Fibroblast of skin of scalp (primary cell): ENCODE measurements around the gene VWA5A.

Experiments
- DNase-seq: peaks from one replicate; pipeline ENCODE4 v3.0.0-alpha.2; 2013

VWA5A gene

DNA sequence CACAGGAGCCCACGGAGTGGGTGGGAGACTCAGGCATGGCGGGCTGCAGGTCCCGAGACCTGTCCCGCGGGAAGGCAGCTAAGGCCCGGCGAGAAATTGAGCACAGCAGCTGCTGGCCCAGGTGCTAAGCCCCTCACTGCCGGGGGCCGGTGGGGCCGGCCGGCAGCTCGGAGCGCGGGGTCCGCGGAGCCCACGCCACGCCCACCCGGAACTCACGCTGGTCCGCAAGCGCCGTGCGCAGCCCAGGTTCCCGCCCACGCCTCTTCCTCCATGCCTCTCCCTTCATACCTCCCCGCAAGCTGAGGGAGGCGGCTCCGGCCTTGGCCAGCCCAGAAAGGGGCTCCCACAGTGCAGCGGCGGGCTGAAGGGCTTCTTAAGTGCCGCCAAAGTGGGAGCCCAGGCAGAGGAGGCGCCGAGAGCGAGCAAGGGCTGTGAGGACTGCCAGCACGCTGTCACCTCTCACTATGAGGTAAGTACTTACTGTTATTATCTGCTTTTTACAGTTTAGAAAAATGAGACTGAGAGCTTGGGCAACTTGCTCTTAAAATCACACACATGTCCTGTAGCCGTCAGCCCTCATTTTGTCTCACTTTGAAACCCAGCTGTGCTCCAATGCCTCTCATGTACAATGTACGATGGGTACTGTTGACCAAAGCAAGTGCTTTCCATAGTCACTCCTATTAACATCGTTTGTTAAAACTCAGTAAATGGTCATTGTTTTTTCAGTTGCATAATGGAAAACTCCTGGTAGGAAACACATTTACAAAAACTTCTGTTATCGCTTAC lies 55.7 kb downstream of the VWA5A start:
- no peak for DNase-seq

DNA sequence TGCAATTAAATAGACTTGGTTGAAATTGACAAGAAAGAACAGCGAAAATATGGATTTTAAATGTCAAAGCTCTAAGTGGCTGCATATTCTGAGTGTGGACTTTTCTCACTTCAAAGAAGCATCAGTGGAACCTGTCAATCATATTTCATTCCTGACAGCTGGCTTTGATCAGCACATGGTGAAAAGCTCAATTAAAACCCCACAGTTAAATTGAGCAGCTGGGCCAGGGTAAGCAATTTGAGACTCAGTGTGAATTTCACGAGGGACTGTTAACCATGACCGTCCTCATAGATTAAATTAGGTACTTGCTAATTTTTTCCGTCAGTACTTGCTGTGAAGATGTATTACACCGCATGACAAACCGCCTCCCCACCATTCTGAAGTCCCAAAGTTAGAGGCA lies 56.9 kb downstream of the VWA5A start:
- DNase-seq, result no peak

- no peak for DNase-seq
Observed at GRCh38 chr11:124172599-124172998, 57.3 kb downstream of the VWA5A start.

DNA sequence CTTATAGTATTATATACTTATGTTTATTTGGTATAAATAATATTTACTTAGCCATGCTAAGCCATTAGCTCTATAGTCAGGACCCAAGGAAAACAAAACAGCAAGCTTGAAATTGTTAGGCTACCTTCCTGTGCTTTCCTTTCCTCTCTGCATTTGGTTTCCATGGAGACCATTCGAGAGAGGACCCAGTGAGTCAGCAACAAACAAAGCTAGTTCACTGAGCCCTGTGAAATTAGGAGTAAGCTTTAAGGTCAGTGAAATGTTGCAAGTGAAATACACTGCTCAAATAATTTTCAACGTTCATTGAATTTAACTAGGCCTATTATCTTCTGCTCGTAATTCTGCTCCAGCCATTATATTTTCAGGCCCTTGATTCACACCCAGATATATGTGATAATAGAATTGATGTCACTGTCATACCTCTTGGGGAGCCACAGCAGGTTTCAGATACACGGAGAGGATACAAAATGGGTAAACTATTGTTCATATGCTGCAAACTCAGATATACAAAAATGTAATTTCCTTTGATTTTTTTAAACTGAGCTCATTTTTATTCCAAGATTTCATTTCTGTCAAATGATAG lies 58.8 kb downstream of the VWA5A start:
- peak; percentile 66 for DNase-seq

DNA sequence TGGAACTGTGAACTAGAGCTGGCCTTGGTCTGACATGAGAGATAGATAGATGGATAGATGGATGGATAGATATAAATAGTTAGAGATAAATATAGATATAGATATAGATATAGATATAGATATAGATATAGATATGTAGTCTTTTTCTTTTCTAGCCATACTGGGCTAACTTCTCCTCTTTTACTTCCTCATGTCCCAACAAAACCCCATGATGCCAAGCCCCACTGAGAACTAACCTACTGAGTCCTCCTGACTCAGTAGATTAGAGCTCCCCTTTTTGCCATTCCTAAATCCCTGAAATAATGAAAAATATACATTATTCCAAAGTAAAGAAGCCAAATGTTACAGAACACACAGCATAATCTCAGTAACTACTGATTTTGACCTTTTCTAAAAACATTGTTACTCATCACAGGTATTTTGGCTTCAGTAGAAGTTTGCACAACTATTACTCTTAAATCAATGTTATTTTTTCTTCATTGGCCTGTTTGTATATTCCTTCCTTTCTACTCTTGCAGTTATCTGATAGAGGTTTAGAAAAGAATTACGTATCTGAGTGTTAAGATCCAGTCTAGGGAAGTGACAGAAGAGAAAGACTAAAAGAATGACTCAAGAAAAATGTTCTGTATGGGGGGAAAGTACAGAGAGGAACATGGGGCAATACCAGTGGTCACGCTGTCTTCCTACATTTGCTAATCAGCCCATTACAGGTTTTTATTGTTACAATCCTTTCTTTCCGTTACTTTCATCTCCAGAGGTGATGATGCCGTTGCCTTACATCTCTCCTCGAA lies 61.9 kb downstream of the VWA5A start:
- DNase-seq, result no peak

DNA sequence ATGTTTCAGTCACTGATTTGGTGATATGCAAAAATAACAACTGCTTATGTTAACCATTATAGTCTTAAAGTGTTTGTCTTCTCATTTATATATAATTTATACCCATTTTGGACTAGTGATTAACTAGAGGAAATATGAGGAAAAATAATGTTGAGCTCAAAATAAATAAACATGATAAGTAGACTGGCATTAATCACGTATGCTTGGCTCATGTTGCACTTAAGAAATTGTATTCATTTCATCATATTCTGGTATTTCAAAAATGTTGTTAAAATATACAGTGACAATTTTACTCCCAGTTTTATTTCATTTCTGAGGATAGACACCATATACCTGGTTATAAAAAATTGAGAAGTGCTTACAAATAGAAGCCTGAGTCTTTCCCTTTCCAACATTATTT lies 64.1 kb downstream of the VWA5A start:
- no peak for DNase-seq

DNA sequence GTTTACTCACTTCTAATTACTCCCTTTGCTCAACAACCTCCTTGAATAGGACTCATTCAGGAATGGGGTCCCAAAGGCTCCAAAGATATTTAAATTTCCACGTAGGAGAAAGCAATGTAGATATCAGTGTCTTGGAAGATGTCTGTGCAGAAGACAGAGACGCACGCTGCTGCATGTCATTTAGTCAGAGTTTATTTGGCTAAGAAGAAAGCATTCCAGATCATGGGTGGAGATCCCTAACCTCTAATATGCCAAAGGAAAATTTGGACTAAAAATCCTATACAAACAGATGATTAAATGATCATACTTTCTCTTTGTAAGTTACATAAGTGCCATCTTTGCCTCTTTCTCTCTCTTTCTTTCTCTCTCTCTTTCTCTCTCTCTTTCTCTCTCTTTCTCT lies 67.8 kb downstream of the VWA5A start, which contains the start of gene OR10D3:
Gene OR10D3 (plus strand): TSS at position 278 of the 400 bp plus-strand sequence. CDS start 1,925 bp downstream, outside the sequence.
- DNase-seq, result no peak

GRCh38 chr11:124190298-124191139 lies 75.3 kb downstream of the VWA5A start:
- no peak for DNase-seq

DNA sequence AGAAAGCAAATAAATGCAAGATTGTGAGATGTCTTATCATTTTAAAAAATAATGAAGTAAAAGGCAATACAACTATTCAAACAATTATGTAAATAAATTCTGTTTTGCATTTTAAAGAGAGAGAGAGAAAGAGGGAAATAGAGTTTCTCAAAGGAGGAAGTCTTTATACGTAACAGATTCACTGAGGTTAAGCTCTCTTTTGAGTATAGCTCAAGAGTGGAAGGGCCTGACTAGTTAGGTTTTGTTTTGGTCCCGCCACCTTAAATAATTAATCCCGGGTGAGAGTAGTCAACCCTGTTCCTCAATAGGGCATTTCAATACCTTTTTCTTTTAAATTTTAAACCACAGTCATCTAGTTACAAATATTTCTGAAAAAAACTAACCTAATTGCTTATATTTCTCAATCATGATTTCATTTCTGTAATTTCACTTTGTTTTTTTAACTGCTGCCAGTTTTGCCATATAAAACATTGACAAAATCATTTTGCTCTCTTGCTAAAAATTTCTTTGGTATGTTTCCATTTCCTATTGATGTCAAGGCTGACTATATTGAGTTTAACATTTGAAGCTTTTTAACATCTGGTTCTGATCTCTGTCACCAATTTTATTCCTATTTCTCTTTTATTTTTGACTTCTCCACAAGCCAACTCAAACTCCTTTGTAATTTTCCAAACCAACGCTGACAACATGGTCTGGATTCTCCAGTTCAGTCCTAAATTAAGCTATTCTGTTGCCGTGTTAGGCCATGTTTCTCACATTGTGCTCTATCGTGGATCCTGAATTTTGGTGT lies 78.2 kb downstream of the VWA5A start:
- peak; percentile 16 for DNase-seq

DNA sequence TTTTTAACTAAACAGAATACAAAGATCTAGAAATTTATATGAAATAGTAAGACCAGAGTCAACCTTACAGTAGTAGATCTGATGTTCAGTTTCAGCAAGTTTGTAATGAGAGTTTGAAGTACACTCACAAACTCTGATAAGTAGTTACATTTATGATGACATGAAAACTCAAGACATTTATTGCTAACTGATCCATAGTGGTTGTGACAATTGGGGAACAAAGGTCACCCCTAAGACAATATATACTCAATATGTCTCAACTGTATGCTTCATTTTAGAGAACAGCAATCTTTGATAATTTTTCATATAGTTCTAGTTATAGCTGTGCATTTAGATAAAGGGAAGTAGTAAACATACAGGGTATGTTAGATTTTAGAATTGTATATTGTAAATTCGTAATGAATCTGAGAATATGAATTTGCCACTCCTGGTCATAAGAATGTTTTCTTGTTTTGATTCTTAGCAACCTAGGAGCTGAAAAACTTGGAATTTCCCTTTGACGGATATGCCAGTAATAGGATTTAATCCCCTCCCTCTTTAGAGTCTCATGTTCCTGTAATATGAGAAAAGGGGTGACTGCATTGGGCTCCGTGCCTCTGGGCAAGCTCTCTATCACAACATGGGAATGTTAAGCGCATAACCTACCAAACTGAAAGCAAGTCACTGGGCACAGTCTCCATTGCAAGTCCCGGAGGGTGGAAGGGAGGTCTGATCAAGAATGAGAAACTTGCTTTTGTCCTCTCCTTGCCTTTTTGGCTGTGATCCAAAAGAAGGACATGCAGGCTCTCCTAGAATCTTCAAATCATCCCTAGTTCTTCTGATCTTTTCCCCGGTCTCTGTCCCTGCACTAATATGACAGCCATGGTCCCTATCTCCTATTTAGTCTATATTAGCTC lies 79.3 kb downstream of the VWA5A start:
- DNase-seq, result no peak

DNA sequence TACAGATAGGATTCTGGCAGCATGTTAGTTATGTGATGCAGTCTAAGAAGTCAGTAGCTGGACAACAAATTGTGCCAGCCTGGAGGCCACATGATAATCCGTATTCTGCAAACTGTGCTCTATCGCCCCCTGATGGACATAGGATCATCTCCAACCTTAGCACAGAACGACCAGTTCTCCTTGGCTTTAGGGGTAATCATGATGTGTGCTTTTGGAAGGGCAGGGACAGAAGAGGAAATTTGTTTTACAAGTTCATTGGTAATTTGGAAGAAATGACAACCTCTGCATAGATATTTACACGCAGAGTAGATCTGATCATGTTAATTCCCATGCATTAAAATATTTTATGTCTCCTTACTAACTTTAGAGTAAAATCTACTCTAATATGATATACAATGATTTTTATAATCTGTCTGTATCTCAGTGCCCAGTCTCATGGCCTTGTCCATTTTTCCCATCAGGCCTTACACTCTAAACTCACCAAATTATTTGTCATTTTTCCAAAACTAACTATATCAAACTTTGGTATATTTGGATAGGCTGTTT lies 80.0 kb downstream of the VWA5A start:
- peak; percentile 65 for DNase-seq
